MCF 10A (cell line): ENCODE measurements around the gene FRA10AC1. TPM values are rescaled to one million over a fixed set of nuclear protein-coding genes. Genes with fewer than 3 reads are reported as not detected.

Source experiments
- BruUV-seq: library from RNA; stranded (reverse); fragments of 400-500 nt; replicated peaks from 2 replicates; lab custom pipeline; 2021; lab: Mats Ljungman, UMichigan
- CTCF ChIA-PET: fragments of 300-600 bp; sonication (Branson Sonifier 250); formaldehyde crosslinking; extraction: SDS; loops from one replicate; lab custom pipeline; 2021; ENCODE audit warnings: antibody characterized with exemption, inconsistent platforms; lab: Yijun Ruan, JAX
- POLR2A ChIA-PET: fragments of 300-600, 350-650 bp; sonication (Branson Sonifier 250); formaldehyde crosslinking; extraction: SDS; loops from one replicate; lab custom pipeline; 2020; ENCODE audit warnings: antibody characterized with exemption, inconsistent platforms; lab: Yijun Ruan, JAX
- DNase-seq: peaks from one replicate; pipeline ENCODE4 v3.0.0-alpha.2; 2018; ENCODE audit not compliant: unreplicated experiment
- H3K27ac Mint-ChIP-seq: one replicate; pipeline ENCODE4 v1.8.0; 2022; ENCODE audit warnings: mild to moderate bottlenecking, low read depth, mixed read lengths; ENCODE audit not compliant: unreplicated experiment
- H3K27me3 Mint-ChIP-seq: one replicate; pipeline ENCODE4 v1.8.0; 2022; ENCODE audit warnings: mixed read lengths; ENCODE audit not compliant: insufficient read depth, unreplicated experiment
- H3K36me3 Mint-ChIP-seq: one replicate; pipeline ENCODE4 v1.8.0; 2022; ENCODE audit warnings: mild to moderate bottlenecking, moderate library complexity, mixed read lengths; ENCODE audit not compliant: insufficient read depth, unreplicated experiment
- H3K4me1 Mint-ChIP-seq: one replicate; pipeline ENCODE4 v1.8.0; 2022; ENCODE audit warnings: mixed read lengths; ENCODE audit not compliant: insufficient read depth, unreplicated experiment
- H3K4me3 Mint-ChIP-seq: one replicate; pipeline ENCODE4 v1.8.0; 2022; ENCODE audit warnings: mild to moderate bottlenecking, moderate library complexity, mixed read lengths; ENCODE audit not compliant: unreplicated experiment
- H3K9me3 Mint-ChIP-seq: one replicate; pipeline ENCODE4 v1.8.0; 2022; ENCODE audit warnings: mixed read lengths; ENCODE audit not compliant: unreplicated experiment
- CTCF ChIP-seq: fragments of 200-600 bp; IDR thresholded peaks from one replicate; pipeline ENCODE4 v1.8.0; 2022; ENCODE audit warnings: antibody characterized with exemption, mild to moderate bottlenecking; ENCODE audit not compliant: unreplicated experiment
- intact Hi-C: fragments of 100-400 bp; cut with micrococcal nuclease; formaldehyde crosslinking; loops from 2 replicates; pipeline ENCODE4 v1.14.1; 2022
- total RNA-seq: library from RNA; stranded (reverse); gene quantifications from 2 replicates; pipeline ENCODE4 v1.2.3, GENCODE V29; 2022

Gene FRA10AC1
- total RNA-seq, 1 experiment from 2014 or later = 25.1 TPM

- no peak for TF ChIP-seq CTCF
- POLR2A ChIA-PET = no interaction called here
- CTCF ChIA-PET = interaction anchor here (1.1 to 1.3 kb wide), 2 partner anchors 11 to 73 kb away, joined by 4 to 7 read pairs; no protein-coding TSS in a partner anchor
- intact Hi-C loops = no loop called here
- Mint-ChIP-seq H3K27ac (no peak overlapping the region), H3K4me3 (no peak overlapping the region), H3K9me3 (no peaks in the 10 kb centered on the region), H3K27me3 (peaks cover 9% of the 10 kb centered on the region), H3K4me1 (peaks cover 8% of the 10 kb centered on the region), H3K36me3 (no peaks in the 10 kb centered on the region)
- no peak for DNase-seq
- BruUV-seq = no TSS peak
Measured at GRCh38 chr10:93742633-93743349, 40.4 kb upstream of the FRA10AC1 start.

- DNase-seq = no peak
- H3K27ac Mint-ChIP-seq = no peak overlapping the region
- H3K4me1 Mint-ChIP-seq = no peaks in the 10 kb centered on the region
- BruUV-seq = no TSS peak
- intact Hi-C loops = no loop called here
- no peaks in the 10 kb centered on the region for H3K36me3 Mint-ChIP-seq
- H3K9me3 Mint-ChIP-seq = no peaks in the 10 kb centered on the region
- H3K4me3 Mint-ChIP-seq = no peak overlapping the region
- POLR2A ChIA-PET = no interaction called here
- CTCF ChIA-PET = no interaction called here
- TF ChIP-seq CTCF = no peak
- peaks cover 23% of the 10 kb centered on the region for H3K27me3 Mint-ChIP-seq
Measured at GRCh38 chr10:93741367-93741766, 39.0 kb upstream of the FRA10AC1 start.

- no peak overlapping the region for H3K27ac Mint-ChIP-seq
- no peak for TF ChIP-seq CTCF
- H3K27me3 Mint-ChIP-seq = peaks cover 55% of the 10 kb centered on the region
- no TSS peak for BruUV-seq
- CTCF ChIA-PET = interaction anchor here (0.8 kb wide), 1 partner anchor 90 kb away, joined by 3 read pairs; no protein-coding TSS in a partner anchor
- H3K4me1 Mint-ChIP-seq = peaks cover under 1% of the 10 kb centered on the region
- H3K9me3 Mint-ChIP-seq = no peaks in the 10 kb centered on the region
- POLR2A ChIA-PET = interaction anchor here (0.8 kb wide), 1 partner anchor 12 kb away, joined by 3 read pairs; no protein-coding TSS in a partner anchor
- H3K36me3 Mint-ChIP-seq = no peaks in the 10 kb centered on the region
- intact Hi-C loops = no loop called here
- H3K4me3 Mint-ChIP-seq = no peak overlapping the region
- no peak for DNase-seq
Measured at GRCh38 chr10:93726024-93726423, 23.6 kb upstream of the FRA10AC1 start.

- DNase-seq = no peak
- Mint-ChIP-seq H3K4me1 (peaks cover 5% of the 10 kb centered on the region), H3K27me3 (peaks cover 39% of the 10 kb centered on the region), H3K27ac (no peak overlapping the region), H3K4me3 (no peak overlapping the region), H3K9me3 (no peaks in the 10 kb centered on the region), H3K36me3 (no peaks in the 10 kb centered on the region)
- no peak for TF ChIP-seq CTCF
- ChIA-PET POLR2A (interaction anchor here (2.1 kb wide), 1 partner anchor 20 kb away, joined by 6 read pairs; the partner anchor contains the start of gene FRA10AC1), CTCF (interaction anchor here (1.3 kb wide), 1 partner anchor 81 kb away, joined by 3 read pairs; no protein-coding TSS in a partner anchor)
- intact Hi-C loops = no loop called here
- no TSS peak for BruUV-seq
Measured at GRCh38 chr10:93723153-93723552, 20.8 kb upstream of the FRA10AC1 start.
